A549 treated with AZD2906 at 1 μM for 4 hours (cell line): ENCODE measurements around the gene TIMP4. TPM values are rescaled to one million over a fixed set of nuclear protein-coding genes. Genes with fewer than 3 reads are reported as not detected.

Experiments
- total RNA-seq: library from RNA; stranded (reverse); fragments of 200-300 nt; extraction: Qiagen RNA extraction; gene quantifications from 5 replicates; pipeline ENCODE4 v1.2.3, GENCODE V29; 2022

TIMP4 gene
- 10.6 to 13.6 TPM (median 11.5 TPM) in 5 replicates for total RNA-seq

GRCh38 chr3:12158387-12159226 lies at the start of gene TIMP4:
TSS of gene TIMP4 (minus strand) at chr3:12158912. CDS start at chr3:12158840, 72 bp downstream.

Other genes with a start within 250 kb of the TIMP4 start
- 0.17 to 0.49 TPM (median 0.24 TPM) in 5 replicates for gene SYN2, start 154.5 kb downstream of the TIMP4 start, total RNA-seq
- 36.7 to 41.7 TPM (median 39.5 TPM) in 5 replicates for gene PPARG, start 130.2 kb upstream of the TIMP4 start, total RNA-seq